A204.1 (cell line): ENCODE measurements around the gene COQ6.
"Not testable (repeated sequence)": the region's sequence is repeated elsewhere in the genome, so short reads cannot be mapped to it uniquely, and the experiment has no call there.

Experiments
- FAIRE-seq: peaks from 2 replicates; lab custom pipeline; 2012; peaks lifted over from hg19 to GRCh38; lab: Jason Lieb, UNC

Gene COQ6

GRCh38 chr14:73988065-73988464 is 38.0 kb downstream of the COQ6 start:
- FAIRE-seq: no peak

GRCh38 chr14:73988656-73989055 is 38.6 kb downstream of the COQ6 start:
- FAIRE-seq: not testable (repeated sequence)

GRCh38 chr14:73991092-73991491 is 41.0 kb downstream of the COQ6 start:
- no peak for FAIRE-seq

- not testable (repeated sequence) for FAIRE-seq
Measured at GRCh38 chr14:73994926-73995325, 44.8 kb downstream of the COQ6 start.

- no peak for FAIRE-seq
Measured at GRCh38 chr14:73995977-73996378, 45.9 kb downstream of the COQ6 start.

- no peak for FAIRE-seq
Measured at GRCh38 chr14:73996731-73997107, 46.6 kb downstream of the COQ6 start.

GRCh38 chr14:73997108-73997943 is 47.2 kb downstream of the COQ6 start:
- FAIRE-seq: no peak

GRCh38 chr14:73997944-73998447 is 47.9 kb downstream of the COQ6 start:
- FAIRE-seq: no peak

GRCh38 chr14:73998726-73999125 is 48.6 kb downstream of the COQ6 start:
- FAIRE-seq: no peak

GRCh38 chr14:74005664-74006063 is 55.6 kb downstream of the COQ6 start:
- not testable (repeated sequence) for FAIRE-seq

GRCh38 chr14:74008843-74009499 is 58.9 kb downstream of the COQ6 start:
- FAIRE-seq: no peak
